NCI-H226 (cell line): ENCODE data around the gene TRPM2.

ENCODE experiments used
- DNase-seq: peaks from one replicate; pipeline ENCODE4 v3.0.0-alpha.2; 2015

Gene TRPM2

DNA sequence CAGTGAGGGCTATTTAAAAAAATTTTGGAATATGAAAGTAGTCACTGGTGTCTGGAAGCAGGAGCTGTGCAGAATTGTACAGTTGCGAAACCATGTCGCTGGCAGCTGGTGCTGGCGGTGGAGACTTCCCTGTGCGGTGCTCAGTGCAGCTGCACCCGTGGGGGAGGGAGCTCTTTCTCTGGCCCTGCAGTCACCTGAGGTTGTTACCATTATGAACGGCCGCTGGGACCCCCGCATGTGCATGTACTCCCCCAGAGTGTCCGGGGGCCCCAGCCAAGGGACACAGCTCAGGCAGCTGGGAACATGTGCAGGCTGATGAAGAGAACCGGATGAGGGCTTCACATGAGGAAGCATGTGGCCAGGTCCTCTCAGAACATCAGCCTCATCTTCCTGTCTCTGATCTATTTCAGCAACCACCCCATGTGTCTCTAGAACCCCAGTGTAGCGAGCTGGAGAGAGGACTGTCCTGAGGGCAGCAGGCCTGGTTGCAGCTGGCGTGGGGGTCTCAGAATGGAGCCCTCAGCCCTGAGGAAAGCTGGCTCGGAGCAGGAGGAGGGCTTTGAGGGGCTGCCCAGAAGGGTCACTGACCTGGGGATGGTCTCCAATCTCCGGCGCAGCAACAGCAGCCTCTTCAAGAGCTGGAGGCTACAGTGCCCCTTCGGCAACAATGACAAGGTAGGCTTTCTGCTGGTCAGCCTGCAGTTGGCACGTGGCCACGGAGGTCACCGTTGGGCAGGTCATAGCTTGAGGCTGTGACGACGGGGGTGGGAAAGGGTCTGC, at the start of gene TRPM2:
TSS of gene TRPM2 (plus strand) at position 431 of the 780 bp plus-strand sequence. CDS start at position 511, 80 bp downstream.
- no peak for DNase-seq

DNA sequence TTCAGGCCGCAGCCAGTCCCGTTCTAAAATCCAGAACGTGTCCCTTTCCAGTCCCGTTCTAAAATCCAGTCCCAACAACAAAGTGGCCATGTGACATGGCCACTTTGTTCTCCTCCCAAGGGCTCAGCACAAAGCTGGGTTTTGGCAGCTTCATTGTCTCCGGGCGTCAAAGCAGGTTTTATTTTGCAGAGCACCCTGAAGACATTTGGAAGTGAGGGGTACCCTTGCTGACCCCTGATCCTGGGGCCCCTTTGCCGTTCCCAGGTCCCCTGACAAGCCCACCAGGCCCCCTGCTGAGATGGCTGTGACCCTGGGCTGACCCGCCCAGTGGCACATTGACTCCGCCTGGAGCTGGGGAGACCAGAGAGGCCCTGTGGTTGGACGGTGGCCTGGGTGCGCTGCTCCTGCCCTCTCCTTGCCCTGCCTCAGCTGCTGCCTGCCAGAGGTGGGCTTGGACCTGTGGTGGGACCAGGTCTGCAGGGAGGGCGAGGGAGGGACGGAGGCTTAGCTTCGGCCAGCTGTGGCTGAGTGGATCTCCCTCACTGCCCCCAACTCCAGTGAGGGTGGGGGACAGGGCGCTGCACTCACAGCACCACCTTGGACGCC, 49.3 kb upstream of the TRPM2 start:
- no peak for DNase-seq

GRCh38 chr21:44304877-44305293, 48.5 kb upstream of the TRPM2 start:
- no peak for DNase-seq

DNA sequence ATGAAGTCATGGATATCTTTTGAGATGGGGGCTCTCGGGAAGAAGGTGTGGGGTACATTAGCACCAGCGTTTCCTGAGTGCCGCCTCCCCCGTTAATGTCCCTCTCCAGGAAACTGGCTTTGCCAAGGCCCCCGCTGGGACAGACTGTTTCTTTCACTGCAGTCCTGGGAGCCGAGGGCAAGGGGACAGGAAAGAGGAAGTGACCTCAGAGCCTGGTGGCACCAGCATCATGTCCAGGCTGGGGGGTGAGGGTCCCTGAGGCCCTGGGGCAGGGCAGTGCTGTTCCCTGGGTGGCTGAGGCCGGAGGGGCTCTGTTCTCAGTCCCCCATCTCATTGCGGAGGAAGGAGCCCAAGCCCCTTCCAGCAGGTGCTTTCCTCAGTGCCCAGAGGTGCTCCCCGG, 47.7 kb upstream of the TRPM2 start:
- DNase-seq, result no peak

- no peak for DNase-seq
Measured at GRCh38 chr21:44306936-44307704, 46.3 kb upstream of the TRPM2 start.

DNA sequence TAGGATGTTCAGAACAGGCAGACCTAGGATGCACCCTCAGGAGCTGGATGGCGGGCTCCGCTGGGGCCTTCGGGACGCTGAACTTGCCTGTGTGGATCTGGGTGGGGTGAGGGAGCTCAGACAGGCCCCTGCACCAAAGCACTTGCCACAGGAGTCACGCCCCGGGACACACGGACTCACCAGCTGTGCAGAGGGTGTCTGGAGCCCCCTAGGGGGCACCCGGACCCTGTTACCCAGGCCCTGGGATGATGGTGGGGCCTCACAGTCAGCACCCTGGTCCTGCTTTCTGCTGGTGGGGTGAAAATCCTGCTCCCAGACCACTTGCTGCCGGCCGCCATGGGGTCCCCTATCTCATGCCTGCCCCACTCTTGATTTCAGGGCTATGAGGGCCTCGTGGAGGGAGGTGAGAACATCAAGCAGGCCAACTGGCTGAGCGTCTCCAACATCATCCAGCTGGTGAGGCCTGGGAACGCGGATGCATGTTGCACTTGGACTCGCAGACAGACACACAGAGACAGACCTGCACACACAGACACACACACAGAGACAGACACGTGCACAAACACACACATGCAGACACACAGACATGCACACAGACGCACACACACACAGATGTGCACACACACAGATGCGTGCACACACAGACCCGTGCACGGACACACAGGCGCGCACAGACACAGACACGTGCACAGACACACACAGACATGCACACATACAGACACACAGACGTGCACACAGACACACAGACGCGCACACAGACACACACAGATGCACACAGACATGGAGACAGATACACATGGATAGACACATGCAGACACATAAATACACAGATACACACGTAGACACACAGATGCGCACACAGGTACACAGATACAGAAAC, 42.6 kb upstream of the TRPM2 start:
- no peak for DNase-seq

DNA sequence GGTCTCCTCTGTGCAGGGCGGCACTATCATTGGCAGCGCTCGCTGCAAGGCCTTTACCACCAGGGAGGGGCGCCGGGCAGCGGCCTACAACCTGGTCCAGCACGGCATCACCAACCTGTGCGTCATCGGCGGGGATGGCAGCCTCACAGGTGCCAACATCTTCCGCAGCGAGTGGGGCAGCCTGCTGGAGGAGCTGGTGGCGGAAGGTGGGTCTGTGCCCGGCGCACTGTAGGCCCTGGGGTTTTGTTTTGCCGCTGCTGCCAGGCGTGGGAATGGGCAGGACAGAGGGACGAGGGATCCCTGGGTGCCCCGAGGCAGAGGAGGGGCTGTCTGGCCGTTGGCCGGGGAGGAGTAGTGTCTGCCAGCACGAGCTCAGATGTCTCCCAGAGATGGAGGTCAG, 41.3 kb upstream of the TRPM2 start:
- no peak for DNase-seq

- DNase-seq, result no peak
Measured at GRCh38 chr21:44312716-44313115, 40.7 kb upstream of the TRPM2 start.

- DNase-seq, result no peak
Measured at GRCh38 chr21:44313451-44313850, 40.0 kb upstream of the TRPM2 start.

DNA sequence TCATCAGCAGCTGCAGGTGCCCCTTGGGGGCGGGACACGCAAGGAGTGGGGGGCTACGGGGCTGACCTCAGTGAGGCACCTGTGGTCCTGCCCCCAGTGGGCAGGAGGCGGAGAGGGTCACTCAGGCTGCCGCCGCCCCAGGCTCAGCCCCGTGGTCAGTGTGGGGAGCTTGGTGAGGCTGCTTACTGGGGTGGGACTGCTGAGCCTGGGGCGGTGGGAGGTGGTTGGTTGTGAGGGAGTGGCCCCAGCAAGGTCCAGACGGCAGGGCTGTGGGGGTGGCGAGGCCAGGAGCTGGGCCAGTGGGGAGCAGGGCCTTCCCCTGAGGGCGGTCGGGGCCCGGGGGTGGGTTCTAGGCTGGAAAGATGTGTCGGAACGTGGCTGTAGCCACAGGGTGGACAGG, 39.3 kb upstream of the TRPM2 start:
- no peak for DNase-seq

DNA sequence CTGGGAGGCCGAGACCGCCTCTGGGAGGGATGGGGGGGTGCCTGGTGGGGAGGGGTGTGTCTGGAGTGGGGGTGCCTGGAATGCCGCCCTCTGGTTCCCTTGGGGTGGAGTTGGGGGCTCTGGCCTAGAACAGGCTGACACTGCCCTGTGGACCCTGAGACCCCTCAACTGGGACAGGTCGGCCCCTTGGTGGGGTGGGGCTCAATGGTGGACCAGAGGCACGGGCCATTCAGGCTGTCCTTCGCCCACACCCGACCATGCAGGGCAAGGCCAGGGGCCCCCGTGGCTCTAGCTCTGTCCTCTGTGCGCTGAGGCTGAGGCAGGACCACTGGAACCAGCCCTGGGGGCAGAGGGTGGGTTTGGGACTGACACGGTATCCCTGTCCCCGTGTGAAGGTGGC, 38.9 kb upstream of the TRPM2 start:
- no peak for DNase-seq

DNA sequence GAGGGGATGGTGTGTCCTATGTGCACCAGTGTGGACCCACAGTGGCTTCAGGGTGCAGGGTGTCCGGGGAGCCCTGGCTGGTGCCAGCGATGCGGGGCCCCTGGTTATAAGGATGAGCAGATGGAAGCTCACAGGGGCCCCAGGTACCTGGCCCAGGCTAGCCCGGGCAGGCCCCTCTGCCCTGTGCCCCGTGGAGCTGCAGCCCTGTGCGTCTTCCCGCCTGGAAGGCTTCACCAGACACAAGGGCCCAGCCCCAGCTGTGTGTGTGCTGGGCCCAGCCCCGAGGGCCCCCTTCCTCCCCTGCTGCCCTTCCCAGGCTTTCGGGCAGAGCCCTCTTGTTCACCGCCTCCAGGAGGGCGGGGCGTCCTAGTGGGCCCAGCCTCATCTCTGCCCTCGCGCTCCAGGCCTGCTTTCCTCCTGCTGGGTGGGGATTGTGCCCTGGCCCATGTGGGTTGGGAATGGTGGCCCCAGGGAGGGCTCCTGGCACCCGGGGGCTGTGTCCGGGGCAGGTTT, 37.7 kb upstream of the TRPM2 start:
- DNase-seq, result no peak

GRCh38 chr21:44316277-44316900, 37.0 kb upstream of the TRPM2 start:
- DNase-seq, result no peak

GRCh38 chr21:44317241-44317782, 36.1 kb upstream of the TRPM2 start:
- no peak for DNase-seq

- no peak for DNase-seq
Measured at GRCh38 chr21:44317871-44318270, 35.5 kb upstream of the TRPM2 start.

GRCh38 chr21:44318489-44319285, 34.7 kb upstream of the TRPM2 start:
- DNase-seq, result no peak

GRCh38 chr21:44319407-44320065, 33.9 kb upstream of the TRPM2 start:
- no peak for DNase-seq

DNA sequence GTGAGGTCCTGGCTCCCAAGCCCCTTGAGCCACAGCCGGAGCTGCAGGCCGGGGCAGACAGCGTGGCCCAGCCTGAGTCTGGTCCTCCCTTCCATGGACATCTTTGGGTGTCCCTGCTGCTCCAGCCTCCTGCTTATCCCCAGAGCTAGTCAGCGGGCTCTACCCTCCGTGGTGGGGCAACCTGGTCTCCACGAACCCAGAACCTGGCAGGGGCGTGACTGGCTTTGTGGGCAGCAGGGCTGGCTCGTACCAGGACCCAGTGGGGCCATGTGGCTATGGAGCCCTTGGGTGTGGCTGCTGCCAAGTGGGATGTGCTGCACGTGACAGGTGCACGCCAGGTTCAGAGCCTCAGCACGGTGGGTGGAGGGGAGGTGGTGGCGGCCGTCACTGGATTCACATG, 32.6 kb upstream of the TRPM2 start:
- no peak for DNase-seq

GRCh38 chr21:44321846-44322450, 31.5 kb upstream of the TRPM2 start:
- no peak for DNase-seq
